HG03280 (cell line): ENCODE data around the gene HAGHL.
"Not testable (repeated sequence)": the region's sequence is repeated elsewhere in the genome, so short reads cannot be mapped to it uniquely, and the experiment has no call there.

ENCODE experiments used
- ATAC-seq: cut with Tn5 transposase; IDR thresholded peaks from one replicate; pipeline ENCODE4 v1.9.1; 2021; ENCODE audit warnings: mild to moderate bottlenecking, moderate library complexity; ENCODE audit not compliant: unreplicated experiment

HAGHL gene

GRCh38 chr16:687499-687898 is 39.4 kb upstream of the HAGHL start:
- ATAC-seq = no peak

GRCh38 chr16:689175-689897 is 37.6 kb upstream of the HAGHL start:
- no peak for ATAC-seq

- ATAC-seq = not testable (repeated sequence)
These were observed 35.7 kb upstream of the HAGHL start for GRCh38 chr16:691242-691641.

GRCh38 chr16:692356-693108 is 34.4 kb upstream of the HAGHL start:
- ATAC-seq = no peak

- ATAC-seq = no peak
These were observed 33.5 kb upstream of the HAGHL start for GRCh38 chr16:693364-693763.

GRCh38 chr16:693766-694165 is 33.1 kb upstream of the HAGHL start:
- no peak for ATAC-seq

GRCh38 chr16:694187-694862 is 32.6 kb upstream of the HAGHL start:
- ATAC-seq = no peak

- no peak for ATAC-seq
These were observed 32.0 kb upstream of the HAGHL start for GRCh38 chr16:694863-695354.

GRCh38 chr16:695355-696089 is 31.4 kb upstream of the HAGHL start:
- ATAC-seq = no peak

- ATAC-seq = no peak
These were observed 27.8 kb upstream of the HAGHL start for GRCh38 chr16:698911-699671.

GRCh38 chr16:700684-701584 is 26.0 kb upstream of the HAGHL start:
- ATAC-seq = no peak

GRCh38 chr16:702341-702740 is 24.6 kb upstream of the HAGHL start:
- no peak for ATAC-seq

GRCh38 chr16:703406-703805 is 23.5 kb upstream of the HAGHL start:
- no peak for ATAC-seq

GRCh38 chr16:704047-704446 is 22.9 kb upstream of the HAGHL start:
- no peak for ATAC-seq

GRCh38 chr16:704552-705380 is 22.1 kb upstream of the HAGHL start:
- no peak for ATAC-seq

- ATAC-seq = no peak
These were observed 21.3 kb upstream of the HAGHL start, which contains the start of gene FBXL16 for GRCh38 chr16:705431-706188. FBXL16 (minus strand) TSS chr16:705801; CDS start chr16:697405, 8,396 bp downstream.

- ATAC-seq = no peak
These were observed 20.5 kb upstream of the HAGHL start for GRCh38 chr16:706189-707061.
